Islet precursor cell (in vitro differentiated cells): ENCODE data around the gene SLC26A11.
"Not testable (repeated sequence)": the region's sequence is repeated elsewhere in the genome, so short reads cannot be mapped to it uniquely, and the experiment has no call there.

ENCODE experiments used
- DNase-seq: peaks from one replicate; pipeline ENCODE4 v3.0.0-alpha.2; 2018

The SLC26A11 gene

DNA sequence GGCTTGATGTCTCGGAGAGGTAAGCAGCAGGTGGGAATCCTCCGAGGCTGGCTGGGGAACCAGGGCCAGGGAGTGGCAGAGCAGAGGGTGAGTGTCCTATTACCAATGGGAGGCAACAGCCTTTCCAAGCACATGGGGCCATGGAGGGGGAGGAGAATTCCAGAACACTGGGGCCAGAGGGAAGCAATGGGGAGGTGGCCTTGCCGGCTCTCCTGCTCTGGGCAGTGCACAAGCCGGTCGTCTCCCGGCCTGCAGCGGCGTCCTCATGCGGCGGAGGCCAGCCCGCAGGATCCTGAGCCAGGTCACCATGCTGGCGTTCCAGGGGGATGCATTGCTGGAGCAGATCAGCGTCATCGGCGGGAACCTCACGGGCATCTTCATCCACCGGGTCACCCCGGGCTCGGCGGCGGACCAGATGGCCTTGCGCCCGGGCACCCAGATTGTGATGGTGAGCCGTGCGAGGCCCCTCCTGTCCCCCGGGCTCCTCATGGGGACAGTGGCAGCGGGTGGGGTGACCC, 22.0 kb upstream of the SLC26A11 start:
- DNase-seq: peak; percentile 77

- DNase-seq: not testable (repeated sequence)
Measured at GRCh38 chr17:80199295-80199694, 20.9 kb upstream of the SLC26A11 start.

DNA sequence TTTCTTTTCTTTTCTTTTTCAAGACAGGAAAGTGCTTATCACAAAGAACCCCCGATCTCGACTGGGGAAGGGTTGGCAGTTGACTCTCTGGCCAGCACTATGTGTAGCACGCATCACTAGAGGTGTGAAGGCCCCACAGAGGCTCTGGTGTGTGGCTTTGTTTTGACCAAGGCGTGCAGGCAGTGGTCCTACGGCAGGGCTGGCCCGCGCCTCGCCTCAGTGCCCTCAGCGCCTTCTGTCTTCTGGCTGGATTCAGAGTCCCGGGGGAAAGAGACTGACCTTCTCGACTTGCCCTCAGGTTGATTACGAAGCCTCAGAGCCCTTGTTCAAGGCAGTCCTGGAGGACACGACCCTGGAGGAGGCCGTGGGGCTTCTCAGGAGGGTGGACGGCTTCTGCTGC, 18.8 kb upstream of the SLC26A11 start:
- DNase-seq: no peak

DNA sequence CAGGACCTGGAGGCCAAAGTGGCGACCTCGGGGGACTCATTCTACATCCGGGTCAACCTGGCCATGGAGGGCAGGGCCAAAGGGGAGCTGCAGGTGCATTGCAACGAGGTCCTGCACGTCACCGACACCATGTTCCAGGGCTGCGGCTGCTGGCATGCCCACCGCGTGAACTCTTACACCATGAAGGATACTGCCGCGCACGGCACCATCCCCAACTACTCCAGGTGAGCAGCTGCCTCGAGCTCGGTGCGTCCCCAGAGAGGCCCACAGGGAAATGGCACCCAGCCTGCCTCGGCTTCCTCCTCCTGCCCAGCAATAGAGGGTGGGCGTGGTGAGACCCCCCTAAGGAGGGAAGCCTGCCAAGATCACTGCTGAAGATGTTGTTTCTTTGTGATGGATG, 18.0 kb upstream of the SLC26A11 start:
- DNase-seq: no peak

DNA sequence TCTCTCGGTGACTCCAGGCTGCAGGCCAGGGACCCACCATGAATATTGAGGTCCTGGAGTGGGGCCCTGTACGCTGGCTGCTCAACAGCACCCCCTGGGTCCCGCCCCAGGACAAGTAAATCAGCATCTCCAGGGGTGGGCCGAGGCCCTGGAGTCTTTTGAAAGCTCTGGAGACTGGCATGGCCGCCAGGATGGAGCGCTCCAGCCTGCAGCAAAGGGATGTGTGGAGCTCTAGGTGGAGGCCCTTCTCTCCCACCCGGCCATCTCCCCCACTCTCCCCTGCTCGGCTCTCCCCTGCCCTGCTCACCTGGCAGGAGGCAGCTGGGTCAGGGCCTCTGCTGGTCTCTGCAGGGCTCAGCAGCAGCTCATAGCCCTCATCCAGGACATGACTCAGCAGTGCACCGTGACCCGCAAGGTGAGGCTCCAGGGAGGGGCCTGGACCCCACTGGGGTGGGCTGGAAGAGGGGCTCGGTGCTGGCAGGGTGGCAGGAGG, 16.7 kb upstream of the SLC26A11 start:
- no peak for DNase-seq

DNA sequence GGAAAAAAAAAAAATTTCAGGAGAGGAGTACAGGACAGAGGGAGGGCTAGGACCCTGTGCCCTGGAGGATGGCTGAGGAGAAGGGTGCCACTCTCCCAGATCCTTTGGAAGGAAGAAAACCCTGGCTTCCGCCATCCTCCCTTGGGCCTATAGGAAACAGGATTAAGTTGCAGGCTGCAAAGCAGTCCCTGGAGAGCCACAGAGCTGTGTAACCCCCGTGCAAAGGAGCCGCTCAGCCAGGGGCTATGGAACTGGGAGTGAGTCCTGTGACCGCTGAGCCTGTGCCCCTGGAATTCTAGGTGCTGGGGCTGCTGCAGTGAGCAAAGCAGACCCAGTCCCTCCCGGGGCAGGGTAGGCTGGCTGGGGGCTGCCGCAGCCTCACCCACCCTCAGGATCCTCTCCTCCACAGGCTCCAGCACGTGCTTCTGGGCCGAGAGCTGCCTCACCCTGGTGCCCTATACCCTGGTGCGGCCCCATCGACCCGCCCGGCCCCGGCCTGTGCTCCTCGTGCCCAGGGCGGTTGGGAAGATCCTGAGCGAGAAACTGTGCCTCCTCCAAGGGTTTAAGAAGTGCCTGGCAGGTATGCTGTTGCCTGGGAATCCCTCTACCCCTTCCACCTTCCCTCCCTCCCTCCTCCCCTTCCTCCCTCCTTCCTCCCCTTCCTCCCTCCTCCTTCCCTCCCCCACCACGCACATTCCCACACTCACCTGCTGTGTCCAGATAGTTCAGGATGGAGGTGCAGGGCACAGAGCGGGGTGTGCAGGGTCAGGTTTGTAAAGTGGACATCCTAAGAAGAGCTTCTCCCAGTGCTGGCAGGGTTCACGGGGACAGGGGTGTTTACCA, 15.4 kb upstream of the SLC26A11 start:
- no peak for DNase-seq

- no peak for DNase-seq
Measured at GRCh38 chr17:80205811-80206210, 14.4 kb upstream of the SLC26A11 start.

GRCh38 chr17:80208050-80208449, 12.2 kb upstream of the SLC26A11 start:
- no peak for DNase-seq

DNA sequence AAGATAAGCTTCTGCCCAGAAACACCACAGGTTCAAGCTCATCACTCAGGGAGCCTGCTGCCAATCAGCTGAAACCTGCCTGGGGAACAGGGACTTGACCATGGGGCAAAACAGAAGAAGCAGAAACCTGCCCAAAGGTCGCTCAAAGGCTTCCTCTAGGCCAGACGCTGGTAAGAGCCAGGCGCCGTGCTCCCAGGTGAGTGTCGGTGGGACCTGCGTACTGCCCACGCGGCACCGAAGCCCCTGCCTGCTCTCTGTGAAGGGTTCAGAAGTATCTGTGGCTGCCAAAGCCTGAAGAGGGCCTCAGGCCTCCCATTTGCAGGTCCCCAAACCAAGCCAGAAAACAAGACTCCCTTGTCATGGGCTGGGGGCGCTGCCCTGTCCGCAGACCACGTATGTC, 10.5 kb upstream of the SLC26A11 start:
- no peak for DNase-seq

DNA sequence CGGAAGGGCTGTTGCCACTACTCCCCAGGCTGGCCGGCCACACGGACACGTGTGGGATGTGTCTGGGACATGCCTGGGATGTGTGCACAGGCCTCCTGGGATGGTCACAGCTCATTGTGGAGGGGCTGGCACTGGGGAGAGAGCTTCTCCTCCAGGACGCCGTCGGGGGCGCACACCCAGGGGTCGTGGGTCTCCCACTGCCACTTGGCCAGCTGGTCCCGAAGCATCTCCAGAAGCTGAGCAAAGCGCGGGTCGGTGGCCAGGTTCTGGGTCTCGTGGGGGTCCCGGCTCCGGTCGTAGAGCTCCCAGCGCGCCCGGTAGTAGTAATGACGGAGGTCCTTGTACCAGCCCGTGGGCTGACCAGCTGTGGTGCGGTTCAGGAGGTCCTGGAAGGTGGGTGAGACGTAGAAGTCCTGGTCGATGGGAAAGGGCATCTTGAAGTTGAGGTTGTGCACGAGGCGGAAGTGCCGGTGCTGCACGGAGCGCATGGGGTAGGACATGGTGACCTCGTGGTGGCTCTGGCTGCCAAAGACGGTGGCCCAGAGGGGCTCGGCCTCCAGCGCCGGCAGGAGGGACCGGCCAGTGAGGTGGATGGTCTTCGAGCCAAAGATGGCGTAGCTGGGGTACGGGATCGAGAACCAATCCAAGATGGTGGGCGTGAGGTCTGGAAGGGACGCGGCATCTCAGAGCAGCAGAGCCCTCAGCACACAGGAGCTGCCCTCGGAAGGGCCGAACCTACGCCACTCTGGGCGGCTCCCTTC, 9.7 kb upstream of the SLC26A11 start:
- DNase-seq: no peak

DNA sequence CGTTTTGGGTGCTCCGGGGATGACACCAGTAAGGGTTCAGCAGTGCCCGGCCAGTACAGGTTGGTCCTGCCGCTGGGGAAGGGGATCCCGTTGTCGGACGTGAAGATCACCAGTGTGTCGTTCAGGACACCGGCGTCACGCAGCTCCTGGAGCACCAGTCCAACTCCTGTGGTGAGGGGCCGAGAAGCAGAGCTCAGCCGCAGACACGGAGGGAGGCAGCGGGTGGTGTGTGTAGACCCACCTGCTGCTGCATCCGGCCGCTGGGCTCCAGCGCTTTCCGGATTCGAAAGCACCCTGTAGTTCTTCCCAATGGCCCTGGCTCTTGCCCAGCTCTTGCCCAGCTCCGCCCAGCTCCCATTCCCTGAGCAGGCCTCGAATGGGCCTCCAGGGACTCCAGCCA, 8.1 kb upstream of the SLC26A11 start:
- DNase-seq: no peak

DNA sequence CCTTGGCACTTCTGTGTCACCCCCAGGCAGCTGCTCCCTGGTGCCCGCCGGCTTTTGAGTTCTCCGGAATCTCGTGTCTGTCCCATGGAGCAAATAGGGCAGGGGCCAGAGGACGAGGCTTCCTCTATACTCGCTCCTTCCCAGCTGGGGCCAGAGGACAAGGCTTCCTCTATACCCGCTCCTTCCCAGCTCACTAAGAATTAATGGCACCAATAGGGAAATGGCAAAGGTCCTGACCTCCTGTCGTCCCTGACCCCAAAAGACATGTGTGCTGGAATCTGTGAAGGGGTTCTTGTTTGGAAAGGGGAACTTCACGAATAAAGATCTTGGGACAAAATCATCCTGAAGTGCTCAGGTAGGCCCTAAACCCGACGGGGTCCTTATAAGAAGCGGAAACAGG, 7.7 kb upstream of the SLC26A11 start:
- DNase-seq: no peak

- no peak for DNase-seq
Measured at GRCh38 chr17:80212962-80213642, 7.1 kb upstream of the SLC26A11 start.

DNA sequence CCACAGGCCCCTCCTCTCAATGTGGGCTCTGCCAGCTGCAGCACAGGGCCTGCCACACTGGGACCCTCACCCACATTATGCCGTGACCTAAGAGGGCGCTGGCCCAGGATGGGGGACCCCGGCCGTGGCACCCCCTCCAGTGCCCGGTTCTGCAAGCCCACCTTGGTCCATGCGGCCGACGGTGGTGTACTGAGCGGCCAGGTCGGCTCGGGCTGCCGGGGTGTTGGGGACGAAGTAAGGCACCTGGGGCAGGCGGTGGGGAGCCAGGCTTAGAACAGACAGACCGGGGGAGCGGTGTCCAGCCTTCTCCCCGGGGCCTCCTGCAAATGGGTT, 6.6 kb upstream of the SLC26A11 start:
- DNase-seq: no peak

DNA sequence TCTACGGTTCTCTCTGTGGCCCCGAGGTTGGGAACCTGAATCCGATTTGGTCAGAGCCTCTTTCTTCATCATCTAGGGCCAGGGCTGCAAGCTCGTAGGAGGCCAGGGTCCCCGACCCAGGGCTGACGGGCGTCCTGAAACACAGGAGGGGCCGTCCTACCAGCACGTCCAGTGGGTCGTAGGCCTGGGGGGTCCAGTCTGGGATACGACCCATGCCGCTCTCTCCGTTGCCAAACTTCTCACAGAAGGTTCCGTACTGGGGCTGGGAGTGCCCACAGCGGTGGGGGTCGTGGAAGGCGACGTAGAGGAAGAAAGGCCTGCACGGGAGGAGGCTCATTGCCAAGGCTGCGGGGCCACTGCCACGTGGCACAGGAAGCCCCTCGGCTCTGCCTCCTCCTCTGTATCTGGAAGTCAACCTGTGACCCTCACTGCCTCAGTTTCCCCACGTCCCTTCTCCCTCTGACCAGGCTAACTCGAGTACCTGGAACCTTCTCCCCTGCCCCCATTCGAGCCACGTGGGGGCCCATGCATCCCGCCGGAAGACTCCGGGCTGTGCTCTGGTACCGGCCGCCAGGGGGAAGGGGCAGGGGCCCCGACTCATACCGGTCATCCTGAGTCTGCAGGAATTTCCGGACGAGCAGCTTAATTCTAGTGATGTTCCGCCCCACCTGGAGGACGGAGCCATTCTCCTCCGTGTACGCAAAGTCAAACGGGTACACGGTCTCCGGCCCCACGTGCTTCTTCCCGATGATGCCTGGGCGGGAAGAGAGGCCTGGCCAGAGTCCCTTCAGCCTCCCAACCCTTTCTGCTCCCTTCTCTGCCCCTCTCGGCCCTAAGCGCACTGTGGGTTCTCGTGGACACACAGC, 6.0 kb upstream of the SLC26A11 start:
- DNase-seq: no peak

GRCh38 chr17:80214878-80215210, 5.4 kb upstream of the SLC26A11 start:
- no peak for DNase-seq

DNA sequence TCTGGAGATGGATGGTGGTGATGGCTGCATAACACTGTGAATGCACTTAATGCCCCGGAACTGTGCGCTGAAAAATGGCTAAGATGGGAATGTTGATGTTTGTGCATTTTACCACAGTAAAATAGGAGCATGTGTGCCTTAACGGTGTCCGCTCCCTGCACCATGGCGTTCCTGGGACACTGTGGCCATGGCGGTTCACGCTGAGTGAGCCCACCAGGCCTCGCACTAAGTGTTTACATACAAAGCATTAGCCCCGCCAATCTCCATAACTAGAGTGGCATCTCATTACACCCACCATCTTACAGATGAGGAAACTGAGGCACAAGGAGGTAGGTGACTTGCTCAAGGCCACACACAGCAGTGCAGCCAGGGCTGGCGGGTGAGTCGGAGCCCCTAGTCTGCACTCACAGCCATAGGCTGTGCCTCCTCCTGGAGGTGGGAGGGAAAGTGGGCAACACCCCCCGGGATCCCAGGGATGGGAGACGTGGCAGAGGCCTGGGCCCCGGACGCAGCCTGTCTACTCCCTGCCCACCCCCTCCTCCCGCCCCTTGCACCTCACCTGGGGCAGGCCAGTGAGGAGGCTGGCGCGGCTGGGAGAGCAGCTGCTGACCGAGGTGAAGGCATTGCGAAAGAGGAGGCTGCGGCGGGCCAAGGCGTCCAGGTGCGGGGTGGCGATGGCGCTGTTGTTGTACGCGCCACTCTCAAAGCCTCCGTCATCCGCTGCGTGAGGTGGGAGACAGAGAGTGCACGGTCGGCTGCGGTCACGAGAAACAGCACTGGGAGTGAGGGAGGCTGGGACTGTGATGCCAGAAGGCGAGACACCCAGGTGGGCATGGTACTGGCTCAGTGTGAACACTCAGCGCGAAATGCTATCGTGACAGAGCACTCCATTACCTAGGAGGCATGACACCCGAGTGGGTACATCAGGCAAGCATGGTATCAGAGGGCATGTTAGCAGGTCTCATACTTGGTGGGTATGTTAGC, 3.5 kb upstream of the SLC26A11 start:
- no peak for DNase-seq

DNA sequence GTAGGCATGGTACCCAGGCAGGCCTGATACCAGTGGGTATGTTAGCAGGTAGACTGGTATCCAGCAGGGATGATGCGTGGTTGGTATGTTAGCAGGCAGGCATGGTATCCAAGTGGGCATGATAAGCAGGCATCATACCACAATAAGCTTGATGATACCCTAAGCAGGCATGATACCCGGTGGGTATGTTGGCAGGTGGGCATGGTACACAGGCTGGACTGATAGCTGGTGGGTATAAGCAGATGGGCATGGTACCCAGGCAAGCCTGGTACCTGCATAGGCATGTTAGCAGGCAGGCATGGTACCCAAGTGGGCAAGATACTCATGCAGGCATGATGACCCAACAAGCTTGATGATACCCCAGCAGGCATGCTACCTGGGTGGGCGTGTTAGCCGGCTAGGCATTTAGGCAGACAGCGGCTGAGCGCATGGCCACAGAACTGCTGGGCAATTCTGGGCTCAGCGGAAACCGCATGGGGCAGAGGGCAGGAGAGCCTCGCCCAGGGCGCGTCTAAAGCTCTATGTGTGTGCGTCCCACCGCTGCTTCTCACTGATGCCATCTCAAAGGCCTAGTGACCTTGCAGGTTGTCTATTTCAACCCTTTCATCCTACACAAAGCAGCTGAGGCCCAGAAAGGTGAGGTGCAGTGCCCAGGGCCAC, 2.4 kb upstream of the SLC26A11 start:
- no peak for DNase-seq

GRCh38 chr17:80218391-80218790, 1.8 kb upstream of the SLC26A11 start:
- DNase-seq: no peak

GRCh38 chr17:80219013-80219762, 1.0 kb upstream of the SLC26A11 start:
- no peak for DNase-seq
